DMS53 treated with DMSO at 0.1 percent for 48 hours (cell line): ENCODE data around the gene GRK1.
"Not testable (repeated sequence)": the region's sequence is repeated elsewhere in the genome, so short reads cannot be mapped to it uniquely, and the experiment has no call there.

Experiments
- DNase-seq: peaks from one replicate; lab custom pipeline; 2025; ENCODE audit not compliant: unreplicated experiment; lab: John Stamatoyannopoulos, UW

The GRK1 gene

GRCh38 chr13:113742445-113743120, 75.6 kb downstream of the GRK1 start:
- DNase-seq = no peak

DNA sequence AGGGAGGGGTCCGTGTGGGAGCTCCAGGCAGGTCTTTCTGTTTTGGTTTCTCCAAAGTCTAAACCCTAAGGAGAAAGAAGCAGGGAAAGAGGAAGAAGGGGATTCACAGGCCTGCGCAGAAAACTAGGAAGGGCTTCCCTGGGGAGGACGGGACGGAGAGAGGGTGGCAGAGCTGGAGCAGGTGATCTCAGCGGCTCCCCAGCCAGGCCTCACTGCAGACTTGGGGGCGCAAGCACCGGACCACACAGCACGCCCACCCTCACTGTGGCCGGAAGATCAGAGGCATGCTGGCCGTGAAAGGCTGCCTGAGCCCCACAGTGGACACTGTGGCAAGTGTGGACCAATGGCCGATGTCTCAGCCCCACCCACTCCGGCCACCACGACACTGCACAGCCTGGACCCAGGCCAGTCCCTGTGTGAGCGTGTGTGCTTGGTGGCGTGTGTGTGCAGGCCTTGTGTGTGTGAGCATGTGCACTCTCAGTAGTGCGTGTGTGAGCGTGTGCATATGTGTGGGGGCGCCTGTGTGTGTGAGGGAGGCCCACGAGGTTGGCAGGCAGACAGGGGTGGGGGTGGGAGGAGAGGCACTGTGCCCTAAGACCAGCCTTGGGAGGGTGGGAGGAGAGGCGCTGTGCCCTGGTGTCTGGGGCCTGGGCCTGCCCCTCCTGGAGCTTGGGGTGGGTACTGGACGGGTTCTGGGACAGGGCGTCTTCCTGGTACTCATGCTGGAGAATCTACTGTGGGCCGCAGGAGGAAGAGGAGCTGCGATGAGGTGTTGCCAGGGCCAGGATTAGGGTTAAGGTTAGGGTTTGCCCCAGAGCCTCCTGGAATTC, 76.6 kb downstream of the GRK1 start:
- DNase-seq = no peak

DNA sequence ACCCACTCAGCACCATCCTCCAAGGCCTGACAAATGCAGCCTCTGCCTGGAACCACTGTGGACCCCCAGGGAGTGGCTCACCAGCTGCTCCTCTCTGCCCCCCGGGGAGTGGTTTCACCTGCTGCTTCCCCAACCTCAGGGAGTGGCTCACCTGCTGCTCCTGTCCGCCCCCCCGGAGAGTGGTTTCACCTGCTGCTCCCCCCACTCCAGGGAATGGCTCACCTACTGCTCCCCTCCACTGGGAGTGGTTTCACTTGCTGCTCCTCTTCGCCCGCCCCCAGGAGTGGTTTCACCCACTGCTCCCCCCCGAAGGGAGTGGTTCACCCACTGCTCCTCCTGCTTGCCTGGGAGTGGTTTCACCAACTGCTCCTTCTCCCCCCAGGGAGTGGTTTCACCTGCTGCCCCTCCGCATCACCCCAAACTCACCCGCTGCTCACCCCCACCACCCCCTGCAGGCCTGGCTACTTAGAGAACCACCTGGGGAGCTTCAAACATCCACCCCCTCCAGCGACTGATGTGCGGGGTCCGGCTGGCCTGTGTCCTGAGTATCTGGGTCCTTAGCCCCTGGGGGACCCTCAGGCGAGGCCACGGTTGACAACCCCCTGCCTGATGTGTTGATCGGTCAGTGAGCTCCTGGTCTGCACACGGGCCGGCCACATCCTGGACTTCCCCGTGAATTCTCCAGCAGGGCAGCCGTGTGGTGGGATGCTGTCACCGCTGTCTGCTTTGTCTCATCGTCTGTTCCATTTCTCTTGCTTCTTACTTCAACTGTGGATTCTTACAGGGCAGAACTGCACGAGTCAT, 77.4 kb downstream of the GRK1 start:
- DNase-seq = no peak

- DNase-seq = no peak
These were observed 78.0 kb downstream of the GRK1 start for GRCh38 chr13:113745059-113745458.

DNA sequence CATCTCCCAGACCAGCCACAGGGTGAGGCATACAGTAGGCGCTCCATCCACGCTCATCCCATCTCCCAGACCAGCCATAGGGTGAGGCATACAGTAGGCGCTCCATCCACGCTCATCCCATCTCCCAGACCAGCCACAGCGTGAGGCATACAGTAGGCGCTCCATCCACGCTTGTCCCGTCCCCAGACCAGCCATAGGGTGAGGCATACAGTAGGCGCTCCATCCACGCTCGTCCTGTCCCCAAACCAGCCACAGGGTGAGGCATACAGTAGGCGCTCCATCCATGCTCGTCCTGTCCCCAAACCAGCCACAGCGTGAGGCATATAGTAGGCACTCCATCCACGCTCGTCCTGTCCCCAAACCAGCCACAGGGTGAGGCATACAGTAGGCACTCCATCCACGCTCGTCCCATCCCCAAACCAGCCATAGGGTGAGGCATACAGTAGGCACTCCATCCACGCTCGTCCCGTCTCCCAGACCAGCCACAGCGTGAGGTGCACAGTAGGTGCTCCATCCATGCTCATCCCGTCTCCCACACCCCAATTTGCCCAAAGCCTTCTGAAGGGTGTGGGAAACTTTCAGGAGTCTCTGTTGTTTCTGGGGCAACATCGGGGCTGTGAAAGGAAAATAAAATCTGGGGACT, 78.6 kb downstream of the GRK1 start:
- not testable (repeated sequence) for DNase-seq

- DNase-seq = no peak
These were observed 79.1 kb downstream of the GRK1 start for GRCh38 chr13:113746143-113746525.

DNA sequence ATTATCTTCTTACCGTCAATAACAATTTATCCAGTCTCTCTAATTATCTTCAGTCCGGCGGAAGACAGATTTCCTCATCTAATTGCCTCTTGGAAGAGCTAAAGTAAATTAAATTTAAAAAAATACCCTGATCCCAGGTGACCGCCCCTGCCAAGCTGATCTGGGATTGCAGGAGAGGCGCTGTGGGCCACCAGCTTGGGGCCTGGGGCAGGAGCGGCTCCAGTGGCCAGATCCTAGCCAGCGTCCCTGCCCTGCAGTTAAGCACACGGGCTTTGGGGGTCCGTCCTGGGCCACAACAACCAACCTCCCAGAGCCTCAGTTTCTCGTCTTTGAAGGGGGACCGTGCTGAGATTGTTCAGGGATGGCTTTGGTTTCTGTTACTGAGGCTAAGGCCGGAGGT, 79.7 kb downstream of the GRK1 start:
- no peak for DNase-seq

DNA sequence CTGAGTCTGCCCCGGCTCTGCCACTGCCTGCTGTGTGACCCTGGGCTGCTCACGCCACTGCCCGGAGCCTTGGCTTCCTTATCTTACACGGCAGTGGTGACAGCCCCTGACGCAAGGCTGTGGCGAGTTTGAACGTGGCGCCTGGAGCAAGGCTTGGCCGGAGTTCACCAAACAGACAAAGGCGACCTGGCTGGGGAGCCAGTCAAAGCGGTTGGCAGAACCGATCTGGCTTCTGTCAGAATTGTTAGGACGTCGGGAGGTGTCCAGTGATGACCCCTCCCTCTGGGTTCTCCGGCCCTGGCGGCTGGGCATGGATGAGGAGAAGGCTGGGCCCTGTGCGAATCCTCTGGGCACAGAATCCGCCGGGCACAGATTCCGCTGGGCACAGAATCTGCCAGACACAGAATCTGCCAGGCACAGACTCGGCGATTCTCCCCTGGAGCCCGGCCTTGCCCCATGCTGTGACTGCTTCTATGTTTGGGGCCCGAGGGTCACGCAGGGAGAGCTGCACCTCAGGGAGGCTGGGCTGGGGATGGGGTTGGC, 80.3 kb downstream of the GRK1 start:
- DNase-seq = no peak

GRCh38 chr13:113748101-113748861, 81.3 kb downstream of the GRK1 start:
- no peak for DNase-seq

GRCh38 chr13:113748862-113749451, 81.9 kb downstream of the GRK1 start:
- DNase-seq = no peak

- DNase-seq = no peak
These were observed 82.5 kb downstream of the GRK1 start for GRCh38 chr13:113749507-113749906.

GRCh38 chr13:113749967-113750366, 82.9 kb downstream of the GRK1 start:
- no peak for DNase-seq

DNA sequence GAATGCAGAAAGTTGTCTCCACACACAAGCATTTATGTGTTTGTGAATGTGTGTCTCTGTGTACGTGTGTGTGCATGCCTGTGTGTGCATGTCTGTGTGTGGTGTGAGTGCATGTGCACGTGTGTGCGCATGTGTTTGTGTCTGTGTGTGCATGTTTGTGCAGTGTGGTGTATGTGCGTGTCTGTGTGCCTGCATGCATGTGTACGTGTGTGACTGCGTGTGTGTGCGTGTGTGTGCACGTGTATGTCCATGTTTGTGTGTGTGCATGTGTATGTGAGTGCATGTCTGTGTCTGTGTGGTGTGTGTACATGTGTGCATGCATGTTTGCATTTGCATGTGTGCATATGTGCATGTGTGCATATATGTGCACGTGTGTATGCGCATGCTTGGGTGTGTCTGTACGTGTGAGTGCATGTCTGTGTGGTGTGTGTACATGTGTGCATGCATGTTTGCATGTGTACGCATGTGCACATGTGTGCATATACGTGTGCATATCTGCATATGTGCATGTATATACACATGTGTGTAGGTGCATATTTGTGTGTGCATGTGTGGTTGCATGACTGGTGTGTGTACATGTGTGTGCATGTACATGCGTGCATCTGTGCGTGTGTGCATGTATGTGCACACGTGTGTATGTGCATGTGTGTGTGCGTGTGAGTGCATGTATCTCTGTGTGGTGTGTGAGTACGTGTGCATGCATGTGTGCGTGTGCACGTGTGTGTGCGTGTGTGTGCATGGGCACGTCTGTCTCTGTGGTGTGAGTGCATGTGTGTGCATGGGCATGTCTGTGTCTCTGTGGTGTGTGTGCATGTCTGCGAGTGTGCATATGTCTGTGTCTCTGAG, 83.8 kb downstream of the GRK1 start:
- DNase-seq = no peak

DNA sequence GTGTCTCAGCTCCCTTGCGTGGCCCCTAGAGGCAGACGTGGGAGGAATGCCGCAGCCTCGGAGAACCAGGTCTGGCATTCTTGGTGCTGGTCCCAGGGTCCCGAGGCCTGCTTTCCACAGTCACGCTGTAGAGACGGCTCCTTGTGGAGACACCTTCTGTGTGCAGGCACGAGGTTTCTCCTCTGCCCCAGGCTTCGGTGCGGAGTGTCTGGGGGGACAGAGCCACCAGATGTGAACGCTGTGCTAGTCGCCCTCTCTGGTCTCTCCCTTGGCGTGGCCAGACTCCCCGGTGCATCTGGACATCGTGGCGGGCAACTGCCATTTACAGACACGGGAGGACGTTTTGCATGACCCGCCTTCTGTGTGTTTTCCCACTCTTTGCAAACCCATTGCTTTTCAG, 84.5 kb downstream of the GRK1 start:
- no peak for DNase-seq

DNA sequence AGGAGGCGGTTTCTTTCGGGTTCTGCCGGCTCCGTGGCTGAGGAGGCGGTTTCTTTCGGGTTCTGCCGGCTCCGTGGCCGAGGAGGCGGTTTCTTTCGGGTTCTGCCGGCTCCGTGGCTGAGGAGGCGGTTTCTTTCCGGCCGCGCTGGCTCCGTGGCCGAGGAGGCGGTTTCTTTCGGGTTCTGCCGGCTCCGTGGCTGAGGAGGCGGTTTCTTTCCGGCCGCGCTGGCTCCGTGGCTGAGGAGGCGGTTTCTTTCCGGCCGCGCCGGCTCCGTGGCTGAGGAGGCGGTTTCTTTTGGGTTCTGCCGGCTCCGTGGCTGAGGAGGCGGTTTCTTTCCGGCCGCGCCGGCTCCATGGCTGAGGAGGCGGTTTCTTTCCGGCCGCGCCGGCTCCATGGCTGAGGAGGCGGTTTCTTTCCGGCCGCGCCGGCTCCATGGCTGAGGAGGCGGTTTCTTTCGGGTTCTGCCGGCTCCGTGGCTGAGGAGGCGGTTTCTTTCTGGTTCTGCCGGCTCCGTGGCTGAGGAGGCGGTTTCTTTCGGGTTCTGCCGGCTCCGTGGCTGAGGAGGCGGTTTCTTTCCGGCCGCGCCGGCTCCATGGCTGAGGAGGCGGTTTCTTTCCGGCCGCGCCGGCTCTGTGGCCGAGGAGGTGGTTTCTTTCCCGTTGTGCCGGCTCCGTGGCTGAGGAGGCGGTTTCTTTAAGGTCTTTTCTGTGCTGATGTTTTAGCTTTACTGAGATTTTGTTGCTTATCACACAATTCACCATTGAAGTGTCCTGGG, 85.4 kb downstream of the GRK1 start:
- DNase-seq = not testable (repeated sequence)

DNA sequence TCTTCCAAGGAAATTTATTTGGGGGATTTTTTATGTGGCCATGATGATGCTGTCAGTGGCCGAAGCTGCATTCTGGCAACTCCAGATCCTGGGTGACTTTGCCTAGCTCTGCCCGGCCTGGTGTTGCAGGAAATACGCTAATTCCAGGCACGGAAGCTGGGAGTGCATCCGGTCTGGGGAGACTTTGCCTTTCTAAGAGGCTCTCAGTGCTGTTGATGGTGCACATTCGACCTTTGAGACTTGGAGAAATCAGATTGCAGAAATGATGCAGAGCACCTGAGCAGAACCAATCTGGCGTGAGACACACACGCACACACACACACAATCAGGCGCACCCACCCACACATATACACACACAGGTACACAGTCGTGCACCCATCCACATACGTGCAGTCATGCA, 86.2 kb downstream of the GRK1 start:
- no peak for DNase-seq

GRCh38 chr13:113754242-113754641, 87.2 kb downstream of the GRK1 start:
- DNase-seq = no peak

- no peak for DNase-seq
These were observed 87.7 kb downstream of the GRK1 start for GRCh38 chr13:113754691-113755090.
